PC-9 (cell line): ENCODE measurements around the gene FBXO33. TPM values are rescaled to one million over a fixed set of nuclear protein-coding genes. Genes with fewer than 3 reads are reported as not detected.

Experiments used
- Bru-seq: library from RNA; stranded (reverse); fragments of 400-500 nt; gene quantifications from one replicate; lab custom pipeline; 2021; lab: Mats Ljungman, UMichigan
- BruChase-seq, 2 experiments: library from RNA; stranded (reverse); fragments of 400-500 nt; gene quantifications; one replicate each; lab custom pipeline; 2021; lab: Mats Ljungman, UMichigan
- BruUV-seq: library from RNA; stranded (reverse); fragments of 400-500 nt; replicated peaks from 2 replicates; lab custom pipeline; 2021; lab: Mats Ljungman, UMichigan
- CTCF ChIA-PET: fragments of 300-600 bp; sonication (Branson Sonifier 250); formaldehyde crosslinking; loops from one replicate; lab custom pipeline; 2022; ENCODE audit warnings: antibody characterized with exemption; lab: Charles Lee
- POLR2A ChIA-PET: fragments of 300-600 bp; sonication (Branson Sonifier 250); formaldehyde crosslinking; loops from one replicate; lab custom pipeline; 2022; ENCODE audit warnings: antibody characterized with exemption; ENCODE audit not compliant: unreplicated experiment; lab: Charles Lee
- DNase-seq, 2 experiments: peaks; one replicate each; pipeline versions ENCODE4 v3.0.0 to v3.0.0-alpha.2; 2015 to 2022; ENCODE audit warnings: mixed read lengths in 1 of 2
- H2AFZ ChIP-seq: fragments of 200-600 bp; sonication (generic); 2 replicates; pipeline ENCODE4 v1.8.1; 2017; ENCODE audit warnings: antibody characterized with exemption
- H3F3A ChIP-seq: fragments of 200-600 bp; sonication (generic); 2 replicates; pipeline ENCODE4 v1.8.1; 2017; ENCODE audit warnings: antibody characterized with exemption, mild to moderate bottlenecking, low read depth; ENCODE audit not compliant: insufficient read depth
- H3K27ac ChIP-seq: fragments of 200-600 bp; sonication (generic); 2 replicates; pipeline ENCODE4 v1.6.1; 2016; ENCODE audit warnings: mixed run types
- H3K27me3 ChIP-seq: fragments of 200-600 bp; sonication (generic); 2 replicates; pipeline ENCODE4 v1.6.1; 2016; ENCODE audit warnings: low read depth, mixed run types; ENCODE audit not compliant: insufficient read depth
- H3K36me3 ChIP-seq: fragments of 200-600 bp; sonication (generic); 2 replicates; pipeline ENCODE4 v1.6.1; 2016; ENCODE audit warnings: low read depth, mixed run types
- H3K4me1 ChIP-seq: fragments of 200-600 bp; sonication (generic); replicated peaks from 2 replicates; pipeline ENCODE4 v1.6.1; 2016; ENCODE audit warnings: mixed run types; ENCODE audit not compliant: insufficient read depth
- H3K4me2 ChIP-seq: fragments of 200-600 bp; sonication (generic); 2 replicates; pipeline ENCODE4 v1.6.1; 2017; ENCODE audit warnings: mixed run types
- H3K4me3 ChIP-seq: fragments of 200-600 bp; sonication (generic); 2 replicates; pipeline ENCODE4 v1.6.1; 2016; ENCODE audit warnings: mixed run types
- H3K79me2 ChIP-seq: fragments of 200-600 bp; sonication (generic); 2 replicates; pipeline ENCODE4 v1.6.1; 2017; ENCODE audit warnings: low read depth, mixed run types
- H3K9me2 ChIP-seq: fragments of 200-600 bp; sonication (generic); 2 replicates; pipeline ENCODE4 v1.8.1; 2017; ENCODE audit warnings: mild to moderate bottlenecking; ENCODE audit not compliant: insufficient read depth
- H3K9me3 ChIP-seq: fragments of 200-600 bp; sonication (generic); 2 replicates; pipeline ENCODE4 v1.8.1; 2016; ENCODE audit warnings: low read depth; ENCODE audit not compliant: insufficient read depth
- H4K20me1 ChIP-seq: fragments of 200-600 bp; sonication (generic); 2 replicates; pipeline ENCODE4 v1.8.1; 2017; ENCODE audit not compliant: insufficient read depth
- EZH2 ChIP-seq: fragments of 200-600 bp; sonication (generic); IDR thresholded peaks from 2 replicates; pipeline ENCODE4 v1.8.0; 2017; ENCODE audit warnings: antibody characterized with exemption, low read depth
- intact Hi-C: fragments of 100-400 bp; cut with micrococcal nuclease; formaldehyde crosslinking; loops from one replicate; pipeline ENCODE4 v1.10.0; 2022; ENCODE audit not compliant: unreplicated experiment
- long read RNA-seq: library from polyadenylated mRNA; stranded (forward); transcript quantifications from one replicate; pipeline ENCODE4 v2.0.0, GENCODE V29; 2022
- total RNA-seq: library from RNA; stranded (reverse); gene quantifications from 2 replicates; pipeline ENCODE4 v1.2.3, GENCODE V29; 2021
- TF ChIP-seq, protein P1 (sequence below): fragments of 200-600 bp; sonication (generic); conservative IDR thresholded peaks from 2 replicates; pipeline ENCODE4 v1.6.1; 2017; ENCODE audit warnings: mixed run types, antibody characterized with exemption, mild to moderate bottlenecking, moderate library complexity

The FBXO33 gene, protein sequence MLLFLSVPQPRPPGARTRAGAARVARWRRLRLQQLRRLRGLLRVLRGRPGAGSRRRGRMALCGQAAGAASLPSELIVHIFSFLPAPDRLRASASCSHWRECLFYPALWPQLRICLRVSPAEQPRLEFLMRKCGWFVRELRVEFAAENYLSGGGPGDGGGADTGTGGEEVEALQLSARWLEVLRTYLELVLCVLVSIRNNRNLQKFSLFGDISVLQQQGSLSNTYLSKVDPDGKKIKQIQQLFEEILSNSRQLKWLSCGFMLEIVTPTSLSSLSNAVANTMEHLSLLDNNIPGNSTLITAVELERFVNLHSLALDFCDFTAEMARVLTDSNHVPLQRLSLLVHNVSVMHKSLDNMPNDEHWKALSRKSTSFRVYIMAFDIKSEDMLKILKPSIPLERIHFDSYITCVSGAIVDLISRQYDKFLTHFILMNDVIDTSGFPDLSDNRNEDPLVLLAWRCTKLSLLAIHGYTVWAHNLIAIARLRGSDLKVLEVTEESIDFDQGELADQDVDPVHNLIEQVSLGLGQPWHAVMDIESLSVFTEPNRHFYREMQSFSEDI
- 6.2 and 9.0 TPM in 2 replicates for total RNA-seq
- Bru-seq, nascent RNA: percentile 68 among the genes with signal in this experiment
- percentile 72 among the genes with signal in this experiment for BruChase-seq, experiment 1, labeled RNA remaining after a 2-hour chase
- BruChase-seq, experiment 2, labeled RNA remaining after a 6-hour chase: percentile 69 among the genes with signal in this experiment
- long read RNA-seq, transcript FBXO33-201 (4 exons, 3,853 nt): major isoform, 13 of 16 reads
- long read RNA-seq, partial matches to known transcripts: 0 of 16 reads
- long read RNA-seq, other reads (novel, unspliced or antisense): 2 of 16 reads

GRCh38 chr14:39432179-39432618 is at the start of gene FBXO33:
Gene FBXO33 (minus strand): TSS chr14:39432433. CDS start chr14:39432162, 271 bp downstream.
- CTCF ChIA-PET: no interaction called here
- intact Hi-C loops: loop anchor here (1.0 to 5.0 kb wide), 3 partner anchors 165 to 329 kb away; partner anchors contain the start of genes SEC23A and TRAPPC6B
- TF ChIP-seq, protein P1, sequence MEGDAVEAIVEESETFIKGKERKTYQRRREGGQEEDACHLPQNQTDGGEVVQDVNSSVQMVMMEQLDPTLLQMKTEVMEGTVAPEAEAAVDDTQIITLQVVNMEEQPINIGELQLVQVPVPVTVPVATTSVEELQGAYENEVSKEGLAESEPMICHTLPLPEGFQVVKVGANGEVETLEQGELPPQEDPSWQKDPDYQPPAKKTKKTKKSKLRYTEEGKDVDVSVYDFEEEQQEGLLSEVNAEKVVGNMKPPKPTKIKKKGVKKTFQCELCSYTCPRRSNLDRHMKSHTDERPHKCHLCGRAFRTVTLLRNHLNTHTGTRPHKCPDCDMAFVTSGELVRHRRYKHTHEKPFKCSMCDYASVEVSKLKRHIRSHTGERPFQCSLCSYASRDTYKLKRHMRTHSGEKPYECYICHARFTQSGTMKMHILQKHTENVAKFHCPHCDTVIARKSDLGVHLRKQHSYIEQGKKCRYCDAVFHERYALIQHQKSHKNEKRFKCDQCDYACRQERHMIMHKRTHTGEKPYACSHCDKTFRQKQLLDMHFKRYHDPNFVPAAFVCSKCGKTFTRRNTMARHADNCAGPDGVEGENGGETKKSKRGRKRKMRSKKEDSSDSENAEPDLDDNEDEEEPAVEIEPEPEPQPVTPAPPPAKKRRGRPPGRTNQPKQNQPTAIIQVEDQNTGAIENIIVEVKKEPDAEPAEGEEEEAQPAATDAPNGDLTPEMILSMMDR: no peak
- TF ChIP-seq EZH2: no peak
- peak within 1 kb of the TSS; percentile 96 for H3K27ac ChIP-seq
- peaks cover 33% of the 10 kb centered on the region for H3K79me2 ChIP-seq
- no peaks in the 10 kb centered on the region for H3K27me3 ChIP-seq
- H3K9me3 ChIP-seq: no peaks in the 10 kb centered on the region
- H3K4me3 ChIP-seq: peak within 1 kb of the TSS; percentile 94
- peak within 1 kb of the TSS; percentile 96 for H3K4me2 ChIP-seq
- peak within 1 kb of the TSS; percentile 95 for H2AFZ ChIP-seq
- DNase-seq: peak; percentile 74 to 91
- no peaks in the 10 kb centered on the region; the same call in 1 of the 2 replicates for H3K9me2 ChIP-seq
- no TSS peak for BruUV-seq
- H3F3A ChIP-seq: peaks cover 9% of the 10 kb centered on the region
- H3K4me1 ChIP-seq: peaks cover 8% of the 10 kb centered on the region
- H3K36me3 ChIP-seq: no peaks in the 10 kb centered on the region
- H4K20me1 ChIP-seq: no peaks in the 10 kb centered on the region
- POLR2A ChIA-PET: interaction anchor here (0.6 to 1.2 kb wide), 3 partner anchors 191 to 313 kb away, joined by 3 to 5 read pairs (median 4); partner anchors contain the start of gene TRAPPC6B

GRCh38 chr14:39474416-39474911 is 42.2 kb upstream of the FBXO33 start:
- H3K4me2 ChIP-seq: no peak overlapping the region
- no peaks in the 10 kb centered on the region for H3K36me3 ChIP-seq
- H3K27me3 ChIP-seq: no peaks in the 10 kb centered on the region
- H3K27ac ChIP-seq: no peak overlapping the region
- intact Hi-C loops: no loop called here
- H3K4me1 ChIP-seq: no peaks in the 10 kb centered on the region
- H3K4me3 ChIP-seq: no peak overlapping the region
- no peaks in the 10 kb centered on the region for H3K9me2 ChIP-seq
- no peaks in the 10 kb centered on the region for H3K79me2 ChIP-seq
- H4K20me1 ChIP-seq: no peaks in the 10 kb centered on the region
- no peak for DNase-seq
- H2AFZ ChIP-seq: no peak overlapping the region
- H3K9me3 ChIP-seq: no peaks in the 10 kb centered on the region
- no TSS peak for BruUV-seq
- POLR2A ChIA-PET: no interaction called here
- H3F3A ChIP-seq: no peaks in the 10 kb centered on the region
- CTCF ChIA-PET: no interaction called here
- TF ChIP-seq, protein P1: no peak
- no peak for TF ChIP-seq EZH2

- no peak overlapping the region for H3K4me2 ChIP-seq
- H3K9me2 ChIP-seq: no peaks in the 10 kb centered on the region
- no TSS peak for BruUV-seq
- no peaks in the 10 kb centered on the region for H3K27me3 ChIP-seq
- no peak for TF ChIP-seq EZH2
- TF ChIP-seq, protein P1: no peak
- no peak overlapping the region for H3K27ac ChIP-seq
- CTCF ChIA-PET: no interaction called here
- intact Hi-C loops: no loop called here
- POLR2A ChIA-PET: no interaction called here
- no peaks in the 10 kb centered on the region for H3F3A ChIP-seq
- H2AFZ ChIP-seq: no peak overlapping the region
- DNase-seq: no peak
- H3K9me3 ChIP-seq: no peaks in the 10 kb centered on the region
- no peaks in the 10 kb centered on the region for H4K20me1 ChIP-seq
- H3K79me2 ChIP-seq: no peaks in the 10 kb centered on the region
- H3K4me3 ChIP-seq: no peak overlapping the region
- no peaks in the 10 kb centered on the region for H3K4me1 ChIP-seq
- no peaks in the 10 kb centered on the region for H3K36me3 ChIP-seq
Measured at GRCh38 chr14:39472078-39472477, 39.8 kb upstream of the FBXO33 start.
